Measurements from ENCODE around the gene COL16A1. TPM values are rescaled to one million over a fixed set of nuclear protein-coding genes. Genes with fewer than 3 reads are reported as not detected.

Gene COL16A1
- total and polyA plus RNA-seq, 7 donors = 4.6 to 271 (median 43.1) TPM

- no peak overlapping the region for H3K4me3 ChIP-seq
- DNase-seq = no peak
- H3K27ac ChIP-seq = no peak overlapping the region
These were observed 84.6 kb downstream of the COL16A1 start for GRCh38 chr1:31618916-31619846.

GRCh38 chr1:31617916-31618746 lies 85.7 kb downstream of the COL16A1 start:
- 10 to 13% methylated on average over 56 of the region's 56 CpGs for WGBS, 2 donors

More at GRCh38 chr1:31618916-31619846, 84.6 kb downstream of the COL16A1 start:
- intact Hi-C loops (cut with DNase I) = no loop called here
- peaks cover 10 to 36% (median 22%) of the 10 kb centered on the region in 3 donors for H3K27me3 ChIP-seq
- peaks cover 0 to 14% (median 11%) of the 10 kb centered on the region in 4 donors for H3K4me1 ChIP-seq
- TF ChIP-seq POLR2A (IDR thresholded peaks at IDR 0.05) (no peak), CTCF (IDR thresholded peaks at IDR 0.05) (no peak), EP300 (IDR thresholded peaks at IDR 0.05) (no peak), POLR2AphosphoS5 (IDR thresholded peaks at IDR 0.05) (no peak)
- H3K9me3 ChIP-seq = no peaks in the 10 kb centered on the region
- 64 to 82% methylated on average over 23 of the region's 23 CpGs for WGBS, 2 donors
- no peaks in the 10 kb centered on the region for H3K36me3 ChIP-seq

GRCh38 chr1:31617218-31617915 lies 86.5 kb downstream of the COL16A1 start, which contains the start of gene HCRTR1:
Gene HCRTR1 (plus strand): TSS chr1:31617689. CDS start chr1:31619193, 1,504 bp downstream.
- no peak for TF ChIP-seq CTCF (IDR thresholded peaks at IDR 0.05)
- TF ChIP-seq POLR2A (IDR thresholded peaks at IDR 0.05) = no peak
- no peak for TF ChIP-seq POLR2AphosphoS5 (IDR thresholded peaks at IDR 0.05)
- TF ChIP-seq EP300 (IDR thresholded peaks at IDR 0.05) = no peak
- Histone ChIP-seq H3K36me3 (no peaks in the 10 kb centered on the region), H3K4me3 (peak within 1 kb of the TSS; percentile 11 to 57 (median 45)), H3K27ac (no peak within 1 kb of the TSS), H3K27me3 (peaks cover 10 to 36% (median 22%) of the 10 kb centered on the region in 3 donors), H3K9me3 (no peaks in the 10 kb centered on the region), H3K4me1 (peaks cover 0 to 14% (median 11%) of the 10 kb centered on the region in 4 donors)
- no peak for DNase-seq
- intact Hi-C loops (cut with DNase I) = no loop called here
- WGBS, 2 donors = 7 to 9% methylated on average over 48 of the region's 48 CpGs

More at GRCh38 chr1:31617916-31618746, 85.7 kb downstream of the COL16A1 start:
- H3K27ac ChIP-seq = no peak overlapping the region
- peaks cover 0 to 14% (median 11%) of the 10 kb centered on the region in 4 donors for H3K4me1 ChIP-seq
- no peaks in the 10 kb centered on the region for H3K36me3 ChIP-seq
- H3K4me3 ChIP-seq = peak overlapping the region; percentile 11 to 57 (median 45)
- no peaks in the 10 kb centered on the region for H3K9me3 ChIP-seq
- intact Hi-C loops (cut with DNase I) = no loop called here
- peaks cover 10 to 36% (median 22%) of the 10 kb centered on the region in 3 donors for H3K27me3 ChIP-seq
- DNase-seq = no peak
- TF ChIP-seq POLR2AphosphoS5 (IDR thresholded peaks at IDR 0.05) = no peak
- TF ChIP-seq EP300 (IDR thresholded peaks at IDR 0.05) = no peak
- TF ChIP-seq CTCF (IDR thresholded peaks at IDR 0.05) = peak in 3 of 4 experiments; percentile 42 to 75 (median 61)

- TF ChIP-seq POLR2AphosphoS5 (IDR thresholded peaks at IDR 0.05) = no peak
- no peak for TF ChIP-seq CTCF (IDR thresholded peaks at IDR 0.05)
- no peak for TF ChIP-seq POLR2A (IDR thresholded peaks at IDR 0.05)
- no peak for TF ChIP-seq EP300 (IDR thresholded peaks at IDR 0.05)
- Histone ChIP-seq H3K36me3 (no peaks in the 10 kb centered on the region), H3K27ac (no peak overlapping the region), H3K27me3 (peaks cover 10 to 36% (median 22%) of the 10 kb centered on the region in 3 donors), H3K4me1 (peaks cover 0 to 14% (median 11%) of the 10 kb centered on the region in 4 donors), H3K9me3 (no peaks in the 10 kb centered on the region), H3K4me3 (no peak overlapping the region)
- WGBS, 2 donors = 69 to 84% methylated on average over 2 of the region's 2 CpGs
- intact Hi-C loops (cut with DNase I) = no loop called here
- no peak for DNase-seq
These were observed 87.9 kb downstream of the COL16A1 start for GRCh38 chr1:31615939-31616338.

All from sigmoid colon (tissue), 7 donors.